HG03575 (cell line): ENCODE measurements around the gene PLB1.
"Not testable (repeated sequence)": the region's sequence is repeated elsewhere in the genome, so short reads cannot be mapped to it uniquely, and the experiment has no call there.

Experiments used
- ATAC-seq: cut with Tn5 transposase; IDR thresholded peaks from one replicate; pipeline ENCODE4 v1.9.1; 2021; ENCODE audit not compliant: unreplicated experiment, insufficient number of reproducible peaks, low FRiP score; ENCODE audit errors: extremely low read depth

The PLB1 gene

GRCh38 chr2:28665041-28665704, 169.3 kb downstream of the PLB1 start:
- no peak for ATAC-seq

DNA sequence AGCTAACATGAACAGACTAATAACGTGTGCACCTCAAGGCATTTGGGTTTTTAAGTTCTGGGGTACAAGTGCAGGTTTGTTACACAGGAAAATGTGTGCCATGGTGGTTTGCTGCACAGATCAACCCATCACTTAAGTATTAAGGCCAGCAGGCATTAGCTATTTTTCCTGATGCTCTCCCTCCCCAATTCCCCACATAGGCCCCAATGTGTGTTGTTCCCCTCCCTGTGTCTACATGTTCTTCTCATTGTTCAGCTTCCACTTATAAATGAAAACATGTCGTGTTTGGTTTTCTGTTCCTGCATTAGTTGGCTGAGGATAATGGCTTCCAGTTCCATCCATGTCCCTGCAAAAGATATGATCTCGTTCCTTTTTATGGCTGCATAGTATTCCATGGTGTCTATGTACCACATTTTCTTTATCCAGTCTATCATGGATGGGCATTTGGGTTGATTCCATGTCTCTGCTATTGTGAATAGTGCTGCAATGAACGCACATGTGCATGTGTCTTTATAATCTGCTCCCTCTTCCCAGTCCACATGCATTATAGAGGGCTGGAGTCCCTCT, 170.0 kb downstream of the PLB1 start:
- ATAC-seq: not testable (repeated sequence)

DNA sequence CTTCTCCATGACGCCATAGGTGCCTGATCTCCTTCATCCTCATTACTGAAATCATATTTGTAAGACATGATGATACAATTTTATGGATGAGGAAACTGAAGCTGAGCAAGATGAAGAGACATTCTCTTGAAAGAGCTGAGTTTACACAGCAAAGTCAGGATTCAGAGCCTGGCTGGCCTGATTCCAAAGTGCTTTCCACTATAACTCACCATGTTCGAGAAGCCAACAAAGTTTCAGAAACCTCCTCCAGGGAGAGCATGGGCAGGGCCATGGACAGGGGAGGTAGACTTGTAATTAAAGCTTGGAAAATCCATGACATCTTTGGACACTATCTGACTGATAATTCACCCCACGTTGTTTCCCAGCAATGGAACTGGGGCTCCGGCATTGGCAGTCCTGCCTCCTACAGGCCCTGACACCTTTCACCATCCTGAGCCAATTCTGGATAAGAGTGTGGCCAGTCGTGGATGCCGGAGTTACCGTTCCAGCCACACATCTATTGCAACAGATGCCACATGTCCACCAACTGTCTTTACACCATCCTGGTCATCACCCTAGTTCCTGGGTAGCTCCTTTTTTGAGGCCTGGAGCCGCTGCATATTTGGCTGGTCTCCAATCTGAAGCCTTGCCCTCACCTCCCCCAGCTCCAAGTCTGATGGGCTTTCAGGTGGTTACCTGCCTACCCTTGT, 170.8 kb downstream of the PLB1 start:
- no peak for ATAC-seq

GRCh38 chr2:28667261-28667660, 171.4 kb downstream of the PLB1 start:
- no peak for ATAC-seq

GRCh38 chr2:28668106-28668814, 172.4 kb downstream of the PLB1 start:
- no peak for ATAC-seq

DNA sequence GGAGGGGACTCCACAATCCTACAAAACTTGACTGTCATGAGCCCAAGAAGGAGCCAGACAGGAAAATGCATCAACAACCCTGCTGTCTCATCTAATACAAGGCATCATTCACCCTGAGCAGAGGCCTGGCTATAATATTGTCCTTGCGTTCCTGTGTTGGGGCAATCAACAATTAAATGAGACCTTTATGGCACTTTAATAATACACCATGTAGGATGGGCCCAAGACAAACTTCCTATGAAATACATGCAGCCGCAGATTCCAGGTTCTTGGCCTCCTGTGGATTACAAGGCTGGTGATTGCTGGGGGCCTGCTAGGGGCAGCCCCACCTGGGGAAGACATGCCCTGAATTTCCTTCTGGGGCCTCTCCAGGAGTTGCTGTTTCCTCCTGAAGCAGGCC, 173.0 kb downstream of the PLB1 start:
- ATAC-seq: no peak

GRCh38 chr2:28670856-28671255, 175.0 kb downstream of the PLB1 start:
- ATAC-seq: no peak

DNA sequence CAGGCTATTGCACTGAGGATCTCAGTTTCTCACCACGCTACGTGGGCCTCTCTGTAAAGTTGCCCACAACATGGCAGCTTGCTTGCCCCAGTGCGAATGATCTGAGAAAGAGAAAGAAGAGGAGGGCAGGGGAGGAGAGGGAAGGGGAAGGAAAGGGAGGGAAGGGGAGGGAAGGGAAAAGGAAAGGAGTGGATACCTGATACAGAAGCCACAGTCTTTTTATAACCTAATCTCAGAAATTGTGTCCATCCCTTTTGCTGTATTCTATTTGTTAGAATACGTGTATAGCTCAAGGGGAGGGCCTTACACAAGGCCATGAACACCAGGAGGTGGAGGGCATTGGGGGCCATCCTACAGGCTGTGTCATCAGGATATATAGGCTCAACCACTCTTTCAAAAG, 177.5 kb downstream of the PLB1 start:
- no peak for ATAC-seq

DNA sequence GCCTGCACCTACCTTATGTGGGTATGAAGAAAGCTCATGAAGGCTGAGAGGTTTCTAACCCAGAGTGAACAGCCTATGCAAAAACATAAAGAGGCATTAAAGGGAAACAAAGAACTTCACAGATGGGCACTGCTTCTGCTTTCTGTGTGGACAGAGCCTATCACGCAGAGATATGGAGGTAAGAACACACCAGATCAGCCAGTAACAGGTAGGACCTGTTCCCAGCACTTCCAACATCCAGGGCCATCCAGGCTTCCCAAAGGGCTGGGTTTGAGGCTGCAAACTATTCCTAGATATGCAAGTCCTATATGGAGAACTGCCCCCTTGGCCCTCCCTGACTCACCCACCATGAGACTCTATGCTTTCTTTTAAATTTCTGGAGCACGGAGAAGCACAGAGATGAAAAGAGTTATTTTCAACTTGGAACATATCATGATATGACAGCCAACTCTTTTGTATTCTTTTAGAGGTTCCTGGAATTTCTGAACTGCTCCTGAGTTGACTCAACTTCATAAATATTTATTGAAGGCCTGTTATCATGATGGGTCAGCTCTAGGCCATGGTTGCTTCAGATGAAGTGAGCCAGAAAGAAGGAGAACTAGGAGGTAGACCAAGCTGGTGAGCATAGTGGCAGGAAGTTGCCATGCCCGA, 178.3 kb downstream of the PLB1 start:
- no peak for ATAC-seq

GRCh38 chr2:28674713-28675068, 178.8 kb downstream of the PLB1 start:
- ATAC-seq: no peak

DNA sequence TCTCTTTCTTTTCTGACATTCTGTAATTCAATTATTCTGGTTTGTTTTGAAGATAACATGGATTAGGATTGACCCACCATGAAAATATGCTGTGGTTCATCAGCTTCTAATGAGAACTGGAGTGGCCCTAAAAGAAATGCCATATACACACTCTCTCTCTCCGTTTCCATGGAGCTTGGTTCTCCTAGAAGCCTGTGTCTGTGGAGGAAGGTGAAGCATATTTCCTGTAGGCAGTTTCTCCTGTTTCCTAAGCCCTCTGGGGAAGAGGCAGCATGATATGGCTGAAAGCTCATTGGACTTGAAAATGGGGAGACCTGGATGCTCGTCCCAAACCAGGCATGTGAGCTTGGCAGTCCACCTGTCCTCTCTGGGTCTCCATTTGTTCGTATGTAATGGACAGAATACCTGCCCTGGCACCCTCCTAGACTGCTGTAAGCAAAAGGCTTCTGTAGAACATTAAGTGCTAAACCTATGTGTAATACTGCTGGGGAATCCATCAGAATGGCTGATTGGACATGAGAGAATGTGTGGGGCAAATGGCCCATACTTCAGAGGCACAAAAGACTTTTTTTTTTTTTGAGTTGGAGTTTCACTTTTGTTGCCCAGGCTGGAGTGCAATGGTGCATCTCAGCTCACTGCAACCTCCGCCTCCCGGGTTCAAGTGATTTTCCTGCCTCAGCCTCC, 180.4 kb downstream of the PLB1 start:
- no peak for ATAC-seq

- no peak for ATAC-seq
These were observed 182.5 kb downstream of the PLB1 start for GRCh38 chr2:28678175-28678855.

- ATAC-seq: no peak
These were observed 183.1 kb downstream of the PLB1 start for GRCh38 chr2:28678944-28679343.

DNA sequence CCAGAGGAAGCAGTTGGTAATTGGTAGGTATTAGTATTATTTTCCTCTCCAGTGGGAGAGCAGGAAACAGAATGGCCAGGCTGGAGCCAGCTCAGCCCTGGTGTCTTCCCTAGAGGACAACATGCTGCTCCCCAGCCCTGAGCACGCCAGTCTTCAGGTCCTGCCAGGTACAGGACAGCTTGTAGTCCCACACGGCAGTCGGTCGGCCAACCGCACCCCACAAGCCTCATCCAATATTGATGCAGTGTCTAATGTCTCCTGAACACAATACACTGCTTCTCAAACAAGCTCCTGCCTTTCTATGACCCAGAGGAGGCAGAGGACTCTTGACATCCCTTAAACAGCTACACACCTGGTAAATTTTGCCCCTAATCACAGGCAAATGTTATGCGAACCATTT, 184.8 kb downstream of the PLB1 start:
- no peak for ATAC-seq

- ATAC-seq: no peak
These were observed 185.3 kb downstream of the PLB1 start for GRCh38 chr2:28681158-28681571.

- ATAC-seq: no peak
These were observed 185.7 kb downstream of the PLB1 start for GRCh38 chr2:28681606-28682005.

- no peak for ATAC-seq
These were observed 187.3 kb downstream of the PLB1 start for GRCh38 chr2:28683100-28683706.
